Prostate gland (tissue), 2 donors: ENCODE measurements around the gene LRRC42.

Experiments used
- CTCF ChIP-seq, 4 experiments: fragments of 200-600 bp in 2 of 4; fragments of 450-650 bp in 2 of 4; sonication (generic) in 2 of 4; IDR thresholded peaks; 1 replicate in 3 of 4; 2 replicates in 1 of 4; pipeline ENCODE4 v1.5.1; 2016 to 2019; ENCODE audit warnings: antibody characterized with exemption in 4 of 4, mild to moderate bottlenecking in 2 of 4, moderate library complexity in 2 of 4
- POLR2AphosphoS5 ChIP-seq: sonication (generic); formaldehyde crosslinking; IDR thresholded peaks from one replicate; pipeline ENCODE4 v1.6.1; 2017; ENCODE audit warnings: antibody characterized with exemption

GRCh38 chr1:53929246-53929960, 16.7 kb upstream of the LRRC42 start:
- TF ChIP-seq CTCF (IDR thresholded peaks at IDR 0.05) = no peak
- no peak for TF ChIP-seq POLR2AphosphoS5
